SHP77 (cell line): ENCODE results near the gene UTP14C.
"Not testable (repeated sequence)": the region's sequence is repeated elsewhere in the genome, so short reads cannot be mapped to it uniquely, and the experiment has no call there.

Experiments
- DNase-seq, 2 experiments: peaks; one replicate each; lab custom pipeline; 2025; lab: John Stamatoyannopoulos, UW

UTP14C gene, protein sequence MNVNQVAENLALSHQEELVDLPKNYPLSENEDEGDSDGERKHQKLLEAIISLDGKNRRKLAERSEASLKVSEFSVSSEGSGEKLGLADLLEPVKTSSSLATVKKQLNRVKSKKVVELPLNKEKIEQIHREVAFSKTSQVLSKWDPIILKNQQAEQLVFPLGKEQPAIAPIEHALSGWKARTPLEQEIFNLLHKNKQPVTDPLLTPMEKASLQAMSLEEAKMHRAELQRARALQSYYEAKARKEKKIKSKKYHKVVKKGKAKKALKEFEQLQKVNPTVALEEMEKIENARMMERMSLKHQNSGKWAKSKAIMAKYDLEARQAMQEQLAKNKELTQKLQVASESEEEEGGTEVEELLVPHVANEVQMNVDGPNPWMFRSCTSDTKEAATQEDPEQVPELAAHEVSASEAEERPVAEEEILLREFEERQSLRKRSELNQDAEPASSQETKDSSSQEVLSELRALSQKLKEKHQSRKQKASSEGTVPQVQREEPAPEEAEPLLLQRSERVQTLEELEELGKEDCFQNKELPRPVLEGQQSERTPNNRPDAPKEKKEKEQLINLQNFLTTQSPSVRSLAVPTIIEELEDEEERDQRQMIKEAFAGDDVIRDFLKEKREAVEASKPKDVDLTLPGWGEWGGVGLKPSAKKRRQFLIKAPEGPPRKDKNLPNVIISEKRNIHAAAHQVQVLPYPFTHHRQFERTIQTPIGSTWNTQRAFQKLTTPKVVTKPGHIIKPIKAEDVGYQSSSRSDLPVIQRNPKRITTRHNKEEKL

GRCh38 chr13:52024481-52024880 lies at the start of gene UTP14C:
Gene UTP14C (plus strand): TSS chr13:52024691. CDS start chr13:52028805, 4,114 bp downstream.
- DNase-seq, result no peak

DNA sequence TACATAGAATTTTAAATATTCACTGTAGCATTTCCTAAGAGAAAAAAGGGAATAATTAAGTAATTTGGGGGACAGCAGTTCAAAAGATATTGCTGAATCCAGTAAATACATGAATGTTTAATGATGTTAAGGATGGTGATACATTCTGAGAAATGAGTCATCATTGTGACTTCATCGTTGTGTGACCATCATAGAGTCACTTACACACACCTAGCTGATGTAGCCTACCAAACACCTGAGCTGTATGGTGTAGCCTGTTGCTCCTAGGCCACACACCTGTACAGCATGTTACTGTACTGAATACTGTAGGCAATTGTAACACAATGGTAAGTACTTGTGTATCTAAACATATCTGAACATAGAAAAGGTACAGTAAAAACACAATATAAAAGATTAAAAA lies 48.1 kb upstream of the UTP14C start:
- no peak for DNase-seq

GRCh38 chr13:51976890-51977289 lies 47.6 kb upstream of the UTP14C start:
- no peak for DNase-seq

GRCh38 chr13:51977625-51978024 lies 46.9 kb upstream of the UTP14C start:
- DNase-seq, result no peak

- no peak for DNase-seq
These were observed 45.5 kb upstream of the UTP14C start for GRCh38 chr13:51978796-51979556.

DNA sequence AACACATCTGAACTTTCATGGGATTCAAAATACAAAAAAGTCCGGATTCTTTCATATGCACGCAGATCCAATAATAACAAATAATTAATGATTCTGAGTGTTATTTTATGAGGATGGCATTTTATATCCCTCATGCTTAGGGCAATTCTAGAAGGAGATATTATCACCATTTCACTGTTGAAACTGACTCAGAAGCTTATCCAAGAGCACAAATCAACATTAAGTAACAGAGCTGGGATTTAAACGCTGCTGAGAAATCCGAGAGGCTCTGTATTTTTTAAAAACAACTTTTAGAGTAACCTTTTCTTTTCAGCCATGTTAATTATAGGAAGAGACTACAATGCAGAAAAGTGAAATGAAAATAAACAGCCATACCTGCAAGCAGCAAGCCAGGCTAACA lies 43.6 kb upstream of the UTP14C start:
- DNase-seq, result no peak

DNA sequence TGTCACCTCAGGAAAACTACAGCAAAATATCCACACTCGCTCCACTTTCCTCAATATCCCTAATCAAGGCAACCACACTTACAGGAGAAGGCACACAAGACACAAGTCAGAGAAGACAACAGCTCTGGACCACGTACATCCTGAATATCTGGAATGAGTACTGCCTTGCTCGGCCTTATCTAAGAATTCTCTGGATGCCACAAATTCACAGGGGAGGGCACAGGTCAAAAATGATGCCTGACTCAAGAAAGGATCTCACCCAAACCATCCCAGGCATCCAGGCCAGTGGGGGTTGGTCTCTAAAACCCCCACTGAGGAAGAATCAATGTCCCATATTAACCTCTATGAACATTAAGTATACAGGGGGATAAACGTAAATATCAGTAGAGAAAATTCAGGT lies 43.1 kb upstream of the UTP14C start:
- no peak for DNase-seq

GRCh38 chr13:51983292-51983691 lies 41.2 kb upstream of the UTP14C start:
- not testable (repeated sequence) for DNase-seq

GRCh38 chr13:51984904-51985303 lies 39.6 kb upstream of the UTP14C start:
- not testable (repeated sequence) for DNase-seq

- DNase-seq, result no peak
These were observed 35.4 kb upstream of the UTP14C start for GRCh38 chr13:51988988-51989618.

DNA sequence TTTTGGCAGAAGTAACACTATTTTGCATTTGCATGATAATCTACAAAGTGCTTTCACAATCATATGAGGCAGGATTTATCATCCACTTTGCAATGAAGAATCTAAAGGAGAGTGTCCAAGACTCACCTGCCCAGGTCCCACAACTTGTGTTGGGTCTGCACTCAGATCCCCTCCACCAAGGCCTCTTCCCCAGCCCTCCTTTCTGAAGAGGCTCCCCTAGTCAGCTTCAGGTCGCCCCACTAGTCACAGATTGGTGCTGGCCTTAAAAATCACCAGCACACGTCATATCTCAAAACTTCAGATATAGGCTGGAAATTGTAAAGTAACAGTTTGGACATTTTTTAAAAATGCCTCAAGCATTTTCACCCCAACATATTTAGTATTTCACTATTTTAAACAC lies 30.8 kb upstream of the UTP14C start:
- no peak for DNase-seq

DNA sequence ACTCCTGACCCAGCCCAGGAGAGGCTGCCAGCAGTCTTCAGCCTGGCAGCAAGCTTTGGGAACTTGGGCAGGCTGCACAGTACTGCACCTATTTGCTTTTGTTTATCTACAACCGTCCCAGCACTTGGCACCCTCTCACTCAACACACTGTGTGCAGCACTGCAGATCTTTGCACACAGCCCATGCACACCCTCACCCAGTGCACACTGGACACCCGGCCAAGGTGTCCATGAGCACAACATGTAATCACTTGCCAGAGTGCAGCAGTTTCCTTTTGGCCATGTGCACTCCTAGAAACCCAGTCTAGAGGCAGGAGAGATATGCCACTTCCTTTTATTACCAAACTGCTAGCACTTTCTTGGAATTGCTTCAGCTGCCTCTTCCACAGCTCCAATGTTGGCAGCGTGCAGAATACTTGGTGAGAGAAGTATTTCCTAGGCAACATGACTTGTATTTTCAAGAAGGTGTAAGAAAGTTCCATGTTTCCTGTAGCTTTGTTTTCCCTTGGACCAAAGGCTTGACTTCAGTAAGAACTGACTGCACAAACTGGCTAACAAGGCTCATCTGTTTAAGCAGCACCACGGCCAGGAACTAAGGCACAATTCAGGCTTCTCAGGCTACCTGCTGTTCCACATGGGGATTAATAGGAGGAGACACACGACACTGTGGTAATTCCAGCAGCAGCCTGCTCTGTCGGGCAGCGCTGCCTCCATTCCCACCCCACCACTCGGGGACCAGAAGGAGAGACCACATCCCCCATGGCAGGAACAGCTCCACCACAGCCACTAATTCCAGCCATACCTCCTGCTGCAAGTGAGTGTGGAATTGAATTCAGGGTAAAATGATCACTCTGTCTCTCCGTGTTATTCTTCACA lies 28.6 kb upstream of the UTP14C start:
- DNase-seq, result no peak

GRCh38 chr13:51996641-51997040 lies 27.9 kb upstream of the UTP14C start:
- DNase-seq, result no peak

GRCh38 chr13:51997186-51997585 lies 27.3 kb upstream of the UTP14C start:
- DNase-seq, result no peak

GRCh38 chr13:51997641-51998330 lies 26.7 kb upstream of the UTP14C start:
- no peak for DNase-seq

DNA sequence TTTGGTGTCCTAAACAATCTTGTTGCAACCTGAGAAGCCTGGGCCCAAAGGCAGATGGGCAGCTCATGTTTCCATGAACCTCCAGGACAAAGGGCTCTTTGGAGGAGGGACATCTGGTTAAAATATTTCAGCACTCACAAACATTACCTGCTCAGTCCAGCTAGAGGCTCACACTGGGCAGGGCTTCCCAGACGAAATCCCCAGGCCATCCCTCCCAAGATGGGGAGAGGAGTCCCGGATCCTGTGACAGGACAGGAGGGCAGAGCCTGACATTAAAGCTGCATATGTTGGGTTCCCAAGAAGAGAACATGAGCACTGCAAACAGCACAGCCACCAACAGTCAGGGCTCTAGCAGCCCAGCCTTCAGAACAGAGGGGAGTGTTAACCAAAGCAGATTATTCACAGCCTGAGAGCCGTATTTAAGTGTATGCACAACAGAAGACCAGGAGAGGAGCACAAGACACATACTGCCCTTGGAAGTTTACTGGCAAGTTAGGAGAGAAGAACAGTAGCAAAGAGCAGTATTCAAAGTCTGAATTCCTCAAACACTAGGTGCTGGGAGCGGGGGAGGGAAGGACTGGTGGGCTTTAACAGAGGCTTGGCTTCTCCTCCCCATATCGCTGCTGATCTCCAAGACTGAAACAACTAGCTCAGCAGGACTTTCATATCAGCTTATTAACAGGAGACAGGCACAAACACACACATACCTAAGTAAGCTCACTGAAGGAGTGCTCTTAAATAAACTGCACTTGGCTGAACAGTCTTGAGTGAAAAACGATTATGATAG lies 25.6 kb upstream of the UTP14C start:
- DNase-seq, result no peak

GRCh38 chr13:51999510-51999911 lies 25.0 kb upstream of the UTP14C start:
- DNase-seq, result no peak

- DNase-seq, result no peak
These were observed 24.6 kb upstream of the UTP14C start for GRCh38 chr13:51999921-52000320.

- peak in 1 of 2 experiments; percentile 29 for DNase-seq
These were observed 23.3 kb upstream of the UTP14C start for GRCh38 chr13:52001120-52001731.
